Measurements from ENCODE around the gene EXOC5. TPM values are rescaled to one million over a fixed set of nuclear protein-coding genes. Genes with fewer than 3 reads are reported as not detected.

The EXOC5 gene
- total RNA-seq, 1 experiment from 2014 or later, result 109 TPM

DNA sequence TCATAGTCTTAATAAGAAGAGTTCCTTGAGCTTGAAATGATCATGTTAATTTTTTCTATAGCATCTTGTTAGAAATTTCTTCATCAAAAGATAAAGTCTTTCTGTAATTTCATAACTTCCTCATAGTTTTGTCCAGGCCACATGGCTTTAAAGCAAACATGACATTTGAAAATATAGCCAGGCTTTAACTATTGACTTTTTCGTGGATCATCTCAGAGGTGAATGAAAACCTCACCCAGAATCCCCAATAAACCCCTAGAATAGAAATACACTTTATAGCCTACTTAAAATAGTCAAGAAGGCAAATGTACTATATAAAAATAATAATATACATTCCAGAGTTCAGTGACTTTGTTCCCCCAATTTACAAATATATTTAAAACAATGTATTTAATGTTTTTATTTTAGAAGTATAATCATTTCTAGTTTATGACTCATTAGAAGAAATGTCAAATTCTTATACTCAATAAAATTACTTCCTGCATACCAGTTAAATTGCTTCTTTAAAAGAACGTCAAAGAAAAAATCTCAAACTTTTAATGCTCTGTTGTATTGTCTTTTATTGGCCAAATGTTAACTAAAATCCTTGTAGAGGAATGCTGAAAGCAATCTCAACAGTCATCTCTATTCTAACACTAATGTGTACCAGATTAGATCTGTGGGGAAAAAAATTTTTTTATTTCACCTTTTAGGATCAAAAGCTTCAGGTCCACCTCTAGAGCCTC, 21.6 kb downstream of the EXOC5 start:
- no peak overlapping the region for H3K4me3 ChIP-seq (ENCODE audit: low read length)
- H3K4me1 ChIP-seq (ENCODE audit: insufficient read depth, low read length), result no peaks in the 10 kb centered on the region
- DNase-seq, result peak; percentile 39
- ChIA-PET CTCF (no interaction called here), POLR2A (ENCODE audit: unreplicated experiment) (no interaction called here)
- no peaks in the 10 kb centered on the region for H3K9me2 ChIP-seq (replicated peaks; ENCODE audit: low read length)
- no peaks in the 10 kb centered on the region for H3F3A ChIP-seq (ENCODE audit: low read length, unreplicated experiment)
- no peaks in the 10 kb centered on the region for H3K27me3 ChIP-seq (ENCODE audit: low read length)
- no peak overlapping the region for H3K9ac ChIP-seq (ENCODE audit: low read length)
- no peak overlapping the region for H3K27ac ChIP-seq (ENCODE audit: low read length)
- intact Hi-C loops (cut with micrococcal nuclease), result loop anchor here (1.0 to 2.0 kb wide), 2 partner anchors 22 to 48 kb away; no protein-coding TSS in a partner anchor
- TF ChIP-seq EZH2 (IDR thresholded peaks at IDR 0.05; ENCODE audit: low read length, unreplicated experiment), result no peak
- TF ChIP-seq EZH2phosphoT487 (IDR thresholded peaks at IDR 0.05; ENCODE audit: borderline replicate concordance, low read length), result no peak
- H3K4me2 ChIP-seq (ENCODE audit: low read length), result no peak overlapping the region
- ATAC-seq, result peak; percentile 76
- H3K36me3 ChIP-seq (ENCODE audit: low read depth, low read length), result peaks cover 36% of the 10 kb centered on the region
- no TSS peak for BruUV-seq (replicated peaks)
- H4K20me1 ChIP-seq (ENCODE audit: low read length), result peaks cover 14% of the 10 kb centered on the region
- peaks cover 38% of the 10 kb centered on the region for H3K79me2 ChIP-seq (ENCODE audit: low read length)
- no peak overlapping the region for H2AFZ ChIP-seq (ENCODE audit: low read length)
- no peaks in the 10 kb centered on the region for H3K9me3 ChIP-seq (ENCODE audit: low read length)

DNA sequence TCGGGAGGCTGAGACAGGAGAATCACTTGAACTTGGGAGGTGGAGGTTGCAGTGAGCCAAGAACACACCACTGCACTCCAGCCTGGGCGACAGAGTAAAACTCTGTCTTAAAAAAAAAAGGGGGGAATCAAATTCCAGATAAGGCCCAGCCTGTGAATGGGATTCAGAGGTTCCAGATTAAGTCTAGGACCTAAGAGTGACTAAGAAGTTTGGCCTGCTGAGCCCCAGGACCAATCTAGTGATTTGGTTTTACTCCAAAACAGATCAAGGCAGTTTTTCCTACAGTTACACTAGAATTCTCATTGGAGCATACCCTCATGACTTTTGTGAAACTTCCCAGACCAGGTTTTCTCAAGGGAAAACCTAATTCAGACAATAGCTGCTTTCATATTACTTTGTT, 22.8 kb downstream of the EXOC5 start:
- H3F3A ChIP-seq (ENCODE audit: low read length, unreplicated experiment), result no peaks in the 10 kb centered on the region
- intact Hi-C loops (cut with micrococcal nuclease), result loop anchor here (2.0 kb wide), 1 partner anchor 49 kb away; no protein-coding TSS in a partner anchor
- BruUV-seq (replicated peaks), result no TSS peak
- H3K4me2 ChIP-seq (ENCODE audit: low read length), result no peak overlapping the region
- H4K20me1 ChIP-seq (ENCODE audit: low read length), result peaks cover 7% of the 10 kb centered on the region
- peaks cover 26% of the 10 kb centered on the region for H3K79me2 ChIP-seq (ENCODE audit: low read length)
- H3K27ac ChIP-seq (ENCODE audit: low read length), result no peak overlapping the region
- no peaks in the 10 kb centered on the region for H3K9me3 ChIP-seq (ENCODE audit: low read length)
- no peak overlapping the region for H3K9ac ChIP-seq (ENCODE audit: low read length)
- peaks cover 39% of the 10 kb centered on the region for H3K36me3 ChIP-seq (ENCODE audit: low read depth, low read length)
- DNase-seq, result no peak
- H3K4me1 ChIP-seq (ENCODE audit: insufficient read depth, low read length), result no peaks in the 10 kb centered on the region
- no peaks in the 10 kb centered on the region for H3K27me3 ChIP-seq (ENCODE audit: low read length)
- H2AFZ ChIP-seq (ENCODE audit: low read length), result no peak overlapping the region
- H3K9me2 ChIP-seq (replicated peaks; ENCODE audit: low read length), result no peaks in the 10 kb centered on the region
- no peak for ATAC-seq
- no peak overlapping the region for H3K4me3 ChIP-seq (ENCODE audit: low read length)
- ChIA-PET POLR2A (ENCODE audit: unreplicated experiment) (no interaction called here), CTCF (no interaction called here)
- TF ChIP-seq EZH2phosphoT487 (IDR thresholded peaks at IDR 0.05; ENCODE audit: borderline replicate concordance, low read length), result no peak
- TF ChIP-seq, protein P1, sequence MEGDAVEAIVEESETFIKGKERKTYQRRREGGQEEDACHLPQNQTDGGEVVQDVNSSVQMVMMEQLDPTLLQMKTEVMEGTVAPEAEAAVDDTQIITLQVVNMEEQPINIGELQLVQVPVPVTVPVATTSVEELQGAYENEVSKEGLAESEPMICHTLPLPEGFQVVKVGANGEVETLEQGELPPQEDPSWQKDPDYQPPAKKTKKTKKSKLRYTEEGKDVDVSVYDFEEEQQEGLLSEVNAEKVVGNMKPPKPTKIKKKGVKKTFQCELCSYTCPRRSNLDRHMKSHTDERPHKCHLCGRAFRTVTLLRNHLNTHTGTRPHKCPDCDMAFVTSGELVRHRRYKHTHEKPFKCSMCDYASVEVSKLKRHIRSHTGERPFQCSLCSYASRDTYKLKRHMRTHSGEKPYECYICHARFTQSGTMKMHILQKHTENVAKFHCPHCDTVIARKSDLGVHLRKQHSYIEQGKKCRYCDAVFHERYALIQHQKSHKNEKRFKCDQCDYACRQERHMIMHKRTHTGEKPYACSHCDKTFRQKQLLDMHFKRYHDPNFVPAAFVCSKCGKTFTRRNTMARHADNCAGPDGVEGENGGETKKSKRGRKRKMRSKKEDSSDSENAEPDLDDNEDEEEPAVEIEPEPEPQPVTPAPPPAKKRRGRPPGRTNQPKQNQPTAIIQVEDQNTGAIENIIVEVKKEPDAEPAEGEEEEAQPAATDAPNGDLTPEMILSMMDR (conservative IDR thresholded peaks at IDR 0.05; ENCODE audit: low read depth, low read length), result no peak

DNA sequence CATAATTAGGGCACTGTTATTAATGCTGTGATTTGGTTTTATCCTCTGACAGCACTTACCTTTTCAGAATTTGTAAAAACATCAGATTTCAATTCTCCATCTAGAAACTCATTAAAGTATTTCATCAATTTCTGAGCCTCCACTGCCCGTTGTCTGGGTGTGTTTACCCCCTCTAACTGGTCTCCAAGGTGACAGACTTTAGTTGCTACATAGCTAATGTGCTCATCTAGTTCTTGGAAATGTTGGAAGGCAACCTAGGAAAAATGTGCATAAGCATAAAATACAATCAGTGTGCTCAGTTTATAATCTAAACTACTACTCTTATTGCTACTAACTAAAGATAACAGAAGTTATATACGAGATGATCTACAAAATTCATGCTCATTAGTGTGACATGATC, 24.6 kb downstream of the EXOC5 start:
- POLR2A ChIA-PET (ENCODE audit: unreplicated experiment), result interaction anchor here (0.6 to 0.7 kb wide), 2 partner anchors 22 to 179 kb away, joined by 3 to 4 read pairs; no protein-coding TSS in a partner anchor
- intact Hi-C loops (cut with micrococcal nuclease), result no loop called here

More for the DNA sequence above, 24.6 kb downstream of the EXOC5 start:
- Histone ChIP-seq H3K9me2 (replicated peaks; ENCODE audit: low read length) (no peaks in the 10 kb centered on the region), H3K27ac (ENCODE audit: low read length) (no peak overlapping the region), H4K20me1 (ENCODE audit: low read length) (no peaks in the 10 kb centered on the region), H3F3A (ENCODE audit: low read length, unreplicated experiment) (no peaks in the 10 kb centered on the region), H3K4me3 (ENCODE audit: low read length) (no peak overlapping the region), H3K4me2 (ENCODE audit: low read length) (no peak overlapping the region), H3K27me3 (ENCODE audit: low read length) (no peaks in the 10 kb centered on the region), H3K9me3 (ENCODE audit: low read length) (no peaks in the 10 kb centered on the region), H3K4me1 (ENCODE audit: insufficient read depth, low read length) (no peaks in the 10 kb centered on the region), H3K79me2 (ENCODE audit: low read length) (peaks cover 8% of the 10 kb centered on the region), H2AFZ (ENCODE audit: low read length) (no peak overlapping the region), H3K9ac (ENCODE audit: low read length) (no peak overlapping the region), H3K36me3 (ENCODE audit: low read depth, low read length) (peaks cover 42% of the 10 kb centered on the region)
- CTCF ChIA-PET, result no interaction called here
- TF ChIP-seq EZH2phosphoT487 (IDR thresholded peaks at IDR 0.05; ENCODE audit: borderline replicate concordance, low read length) (no peak), EZH2 (IDR thresholded peaks at IDR 0.05; ENCODE audit: low read length, unreplicated experiment) (no peak)
- TF ChIP-seq, protein P1 (conservative IDR thresholded peaks at IDR 0.05; ENCODE audit: low read depth, low read length), result no peak
- ATAC-seq (no peak), DNase-seq (no peak)
- no TSS peak for BruUV-seq (replicated peaks)
